HL-60 (cell line): ENCODE measurements around the gene XIRP2.
A peak's percentile ranks its signal among the peaks of the same experiment; 100 is the strongest.

Experiments used
- DNase-seq, 2 experiments: peaks; one replicate each; pipeline ENCODE4 v3.0.0-alpha.2; 2010 to 2020; ENCODE audit warnings: low read depth in 1 of 2, low spot score in 1 of 2
- H3K27ac ChIP-seq: fragments of 250-450 bp; sonication (Bioruptor Pico); replicated peaks from 2 replicates; pipeline ENCODE4 v1.5.1; 2020; ENCODE audit warnings: mild to moderate bottlenecking, moderate library complexity
- H3K27me3 ChIP-seq: fragments of 250-450 bp; sonication (Bioruptor Pico); 2 replicates; pipeline ENCODE4 v1.5.1; 2021; ENCODE audit warnings: mild to moderate bottlenecking, moderate library complexity; ENCODE audit not compliant: insufficient read depth, poor library complexity, severe bottlenecking
- H3K4me3 ChIP-seq: replicated peaks from 2 replicates; pipeline ENCODE4 v1.5.1; 2011; ENCODE audit warnings: mild to moderate bottlenecking, control low read depth, low read length; ENCODE audit not compliant: insufficient read depth
- GABPA ChIP-seq: IDR thresholded peaks from 2 replicates; pipeline ENCODE4 v1.6.1; 2012; ENCODE audit warnings: low read depth
- POLR2AphosphoS5 ChIP-seq: IDR thresholded peaks from 2 replicates; pipeline ENCODE4 v1.6.1; 2012; ENCODE audit warnings: low read depth
- SPI1 ChIP-seq: IDR thresholded peaks from 2 replicates; pipeline ENCODE4 v1.6.1; 2012; ENCODE audit warnings: low read depth, mild to moderate bottlenecking, borderline replicate concordance
- TF ChIP-seq, protein P1 (sequence below): IDR thresholded peaks from one replicate; pipeline ENCODE4 v1.5.1; 2011; ENCODE audit warnings: low read length, control low read depth, inconsistent platforms; ENCODE audit not compliant: insufficient read depth
- TF ChIP-seq, protein P2 (sequence below): IDR thresholded peaks from 2 replicates; pipeline ENCODE4 v1.6.1; 2012; ENCODE audit warnings: low read depth; ENCODE audit not compliant: insufficient replicate concordance

The XIRP2 gene

DNA sequence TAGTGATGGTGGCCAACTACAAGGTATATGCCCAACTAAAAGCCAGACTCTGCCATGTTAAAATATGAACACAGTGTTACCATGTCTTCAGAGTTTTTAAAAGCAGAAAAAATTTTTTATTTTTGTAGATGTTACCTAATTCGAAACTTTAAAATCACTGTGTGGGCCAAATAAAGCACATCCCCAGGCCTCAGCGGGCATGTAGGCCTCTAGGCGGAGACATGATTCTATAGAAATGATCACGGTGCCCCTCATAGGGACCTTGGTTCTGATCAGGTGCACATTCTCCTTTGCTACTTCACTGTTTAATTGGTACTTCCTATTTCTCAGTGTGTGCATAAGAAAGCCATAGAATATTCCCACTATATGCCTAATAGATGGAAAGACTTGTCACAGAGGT lies 349.2 kb downstream of the XIRP2 start:
- no peaks in the 10 kb centered on the region for H3K27me3 ChIP-seq
- H3K4me3 ChIP-seq, result no peak overlapping the region
- no peak overlapping the region for H3K27ac ChIP-seq
- TF ChIP-seq GABPA (no peak), POLR2AphosphoS5 (no peak), SPI1 (no peak)
- TF ChIP-seq, protein P1, sequence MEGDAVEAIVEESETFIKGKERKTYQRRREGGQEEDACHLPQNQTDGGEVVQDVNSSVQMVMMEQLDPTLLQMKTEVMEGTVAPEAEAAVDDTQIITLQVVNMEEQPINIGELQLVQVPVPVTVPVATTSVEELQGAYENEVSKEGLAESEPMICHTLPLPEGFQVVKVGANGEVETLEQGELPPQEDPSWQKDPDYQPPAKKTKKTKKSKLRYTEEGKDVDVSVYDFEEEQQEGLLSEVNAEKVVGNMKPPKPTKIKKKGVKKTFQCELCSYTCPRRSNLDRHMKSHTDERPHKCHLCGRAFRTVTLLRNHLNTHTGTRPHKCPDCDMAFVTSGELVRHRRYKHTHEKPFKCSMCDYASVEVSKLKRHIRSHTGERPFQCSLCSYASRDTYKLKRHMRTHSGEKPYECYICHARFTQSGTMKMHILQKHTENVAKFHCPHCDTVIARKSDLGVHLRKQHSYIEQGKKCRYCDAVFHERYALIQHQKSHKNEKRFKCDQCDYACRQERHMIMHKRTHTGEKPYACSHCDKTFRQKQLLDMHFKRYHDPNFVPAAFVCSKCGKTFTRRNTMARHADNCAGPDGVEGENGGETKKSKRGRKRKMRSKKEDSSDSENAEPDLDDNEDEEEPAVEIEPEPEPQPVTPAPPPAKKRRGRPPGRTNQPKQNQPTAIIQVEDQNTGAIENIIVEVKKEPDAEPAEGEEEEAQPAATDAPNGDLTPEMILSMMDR, result no peak
- TF ChIP-seq, protein P2, sequence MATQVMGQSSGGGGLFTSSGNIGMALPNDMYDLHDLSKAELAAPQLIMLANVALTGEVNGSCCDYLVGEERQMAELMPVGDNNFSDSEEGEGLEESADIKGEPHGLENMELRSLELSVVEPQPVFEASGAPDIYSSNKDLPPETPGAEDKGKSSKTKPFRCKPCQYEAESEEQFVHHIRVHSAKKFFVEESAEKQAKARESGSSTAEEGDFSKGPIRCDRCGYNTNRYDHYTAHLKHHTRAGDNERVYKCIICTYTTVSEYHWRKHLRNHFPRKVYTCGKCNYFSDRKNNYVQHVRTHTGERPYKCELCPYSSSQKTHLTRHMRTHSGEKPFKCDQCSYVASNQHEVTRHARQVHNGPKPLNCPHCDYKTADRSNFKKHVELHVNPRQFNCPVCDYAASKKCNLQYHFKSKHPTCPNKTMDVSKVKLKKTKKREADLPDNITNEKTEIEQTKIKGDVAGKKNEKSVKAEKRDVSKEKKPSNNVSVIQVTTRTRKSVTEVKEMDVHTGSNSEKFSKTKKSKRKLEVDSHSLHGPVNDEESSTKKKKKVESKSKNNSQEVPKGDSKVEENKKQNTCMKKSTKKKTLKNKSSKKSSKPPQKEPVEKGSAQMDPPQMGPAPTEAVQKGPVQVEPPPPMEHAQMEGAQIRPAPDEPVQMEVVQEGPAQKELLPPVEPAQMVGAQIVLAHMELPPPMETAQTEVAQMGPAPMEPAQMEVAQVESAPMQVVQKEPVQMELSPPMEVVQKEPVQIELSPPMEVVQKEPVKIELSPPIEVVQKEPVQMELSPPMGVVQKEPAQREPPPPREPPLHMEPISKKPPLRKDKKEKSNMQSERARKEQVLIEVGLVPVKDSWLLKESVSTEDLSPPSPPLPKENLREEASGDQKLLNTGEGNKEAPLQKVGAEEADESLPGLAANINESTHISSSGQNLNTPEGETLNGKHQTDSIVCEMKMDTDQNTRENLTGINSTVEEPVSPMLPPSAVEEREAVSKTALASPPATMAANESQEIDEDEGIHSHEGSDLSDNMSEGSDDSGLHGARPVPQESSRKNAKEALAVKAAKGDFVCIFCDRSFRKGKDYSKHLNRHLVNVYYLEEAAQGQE, result no peak
- DNase-seq, result no peak

DNA sequence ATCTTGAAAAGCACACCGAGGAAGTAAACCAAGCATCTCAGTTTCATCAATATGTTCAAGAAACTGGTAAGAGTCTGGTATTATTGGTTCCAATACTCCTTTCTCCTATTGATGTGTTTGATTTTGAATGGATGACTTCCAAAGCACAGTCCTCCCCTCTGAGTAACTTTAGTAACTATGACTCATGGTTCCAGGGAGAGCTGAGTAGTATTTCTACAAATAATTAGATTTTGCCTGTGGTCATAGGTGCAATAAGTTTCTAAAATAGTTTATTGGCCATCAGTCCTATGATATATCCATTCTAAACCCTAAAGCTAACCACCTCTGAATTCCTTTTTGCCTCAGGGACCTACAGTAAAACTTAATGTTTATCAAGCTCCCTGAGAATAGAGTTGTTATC lies 352.4 kb downstream of the XIRP2 start:
- no peak for DNase-seq
- Histone ChIP-seq H3K27ac (no peak overlapping the region), H3K27me3 (no peaks in the 10 kb centered on the region), H3K4me3 (no peak overlapping the region)
- no peak for TF ChIP-seq SPI1
- TF ChIP-seq, protein P1, result no peak
- TF ChIP-seq, protein P2, result no peak

DNA sequence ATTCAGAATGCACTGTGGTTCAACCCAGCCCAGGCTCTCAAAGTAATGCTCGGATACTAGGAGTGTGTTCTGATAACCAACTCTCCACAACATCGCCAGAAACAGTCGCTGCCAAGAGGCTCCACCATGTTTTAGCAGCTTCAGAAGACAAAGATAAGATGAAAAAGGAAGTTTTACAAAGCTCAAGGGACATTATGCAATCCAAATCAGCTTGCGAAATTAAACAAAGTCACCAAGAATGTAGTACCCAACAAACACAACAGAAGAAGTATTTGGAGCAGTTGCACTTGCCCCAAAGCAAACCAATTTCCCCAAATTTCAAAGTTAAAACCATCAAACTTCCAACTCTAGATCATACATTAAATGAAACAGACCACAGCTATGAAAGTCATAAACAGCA lies 360.9 kb downstream of the XIRP2 start:
- DNase-seq, result peak; percentile 4 to 59
- TF ChIP-seq, protein P1, result no peak
- TF ChIP-seq SPI1 (no peak), POLR2AphosphoS5 (no peak), GABPA (no peak)
- TF ChIP-seq, protein P2, result no peak

More for the DNA sequence above, 360.9 kb downstream of the XIRP2 start:
- H3K27me3 ChIP-seq, result no peaks in the 10 kb centered on the region
- no peak overlapping the region for H3K27ac ChIP-seq
- no peak overlapping the region for H3K4me3 ChIP-seq
